Measurements from ENCODE around the gene CDC42BPA. TPM values are rescaled to one million over a fixed set of nuclear protein-coding genes. Genes with fewer than 3 reads are reported as not detected.

Gene CDC42BPA
- total and polyA plus RNA-seq, 8 donors, result 6.2 to 198 (median 64.5) TPM

DNA sequence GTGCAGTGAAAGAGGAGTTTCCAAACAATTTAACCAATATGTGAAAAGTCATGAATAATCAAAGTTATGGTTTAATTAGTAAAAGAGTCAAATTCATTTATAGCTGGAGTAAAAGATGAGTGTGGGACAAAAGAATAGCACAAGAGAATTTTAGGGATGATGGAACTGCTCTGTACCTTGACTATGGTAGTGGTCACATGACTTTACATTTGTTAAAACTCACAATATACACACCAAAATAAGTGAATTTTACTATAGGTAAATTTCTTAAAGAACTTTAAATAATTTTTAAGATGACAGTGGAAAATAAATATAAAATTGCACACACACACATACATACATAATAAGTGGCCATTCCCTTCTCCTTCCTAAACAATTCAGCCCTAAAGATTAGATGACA lies 13.6 kb downstream of the CDC42BPA start:
- intact Hi-C loops (cut with DNase I; ENCODE audit: low total_unique reads), result no loop called here
- Histone ChIP-seq H3K9me3 (no peaks in the 10 kb centered on the region), H3K4me3 (no peak overlapping the region), H3K27ac (no peak overlapping the region), H3K36me3 (no peaks in the 10 kb centered on the region), H3K27me3 (no peaks in the 10 kb centered on the region), H3K4me1 (peaks cover 10 to 60% (median 23%) of the 10 kb centered on the region in 4 donors)
- no peak for DNase-seq
- TF ChIP-seq POLR2AphosphoS5 (IDR thresholded peaks at IDR 0.05), result no peak
- no peak for TF ChIP-seq POLR2A (IDR thresholded peaks at IDR 0.05)
- no peak for TF ChIP-seq EP300 (IDR thresholded peaks at IDR 0.05)
- no peak for TF ChIP-seq CTCF (IDR thresholded peaks at IDR 0.05)

GRCh38 chr1:227303662-227304061 lies 14.6 kb downstream of the CDC42BPA start:
- Histone ChIP-seq H3K4me3 (no peak overlapping the region), H3K27ac (no peak overlapping the region), H3K27me3 (no peaks in the 10 kb centered on the region), H3K36me3 (no peaks in the 10 kb centered on the region), H3K4me1 (peaks cover 6 to 60% (median 25%) of the 10 kb centered on the region in 4 donors), H3K9me3 (no peaks in the 10 kb centered on the region)
- intact Hi-C loops (cut with DNase I; ENCODE audit: low total_unique reads), result no loop called here
- TF ChIP-seq POLR2AphosphoS5 (IDR thresholded peaks at IDR 0.05) (no peak), EP300 (IDR thresholded peaks at IDR 0.05) (no peak), POLR2A (IDR thresholded peaks at IDR 0.05) (no peak), CTCF (IDR thresholded peaks at IDR 0.05) (no peak)
- DNase-seq, result no peak

DNA sequence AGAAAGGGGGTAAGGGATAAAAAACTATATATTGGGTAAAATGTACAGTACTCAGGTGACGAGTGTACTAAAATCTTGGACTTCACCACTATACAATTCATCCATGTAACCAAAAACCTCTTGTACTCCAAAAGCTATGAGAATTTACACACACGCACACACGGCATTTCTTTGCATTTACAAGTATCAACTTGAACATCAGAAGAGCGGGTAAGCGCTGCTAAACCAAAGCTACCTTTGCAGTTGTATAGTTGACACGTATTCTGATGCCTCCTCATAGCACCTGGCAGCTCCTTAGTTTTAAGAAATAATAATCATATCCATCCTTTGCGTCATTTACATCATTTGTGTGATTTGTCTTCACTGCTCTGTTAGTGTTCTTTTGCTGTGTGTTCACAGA lies 17.6 kb downstream of the CDC42BPA start:
- TF ChIP-seq CTCF (IDR thresholded peaks at IDR 0.05) (no peak), POLR2AphosphoS5 (IDR thresholded peaks at IDR 0.05) (no peak), EP300 (IDR thresholded peaks at IDR 0.05) (no peak), POLR2A (IDR thresholded peaks at IDR 0.05) (no peak)
- intact Hi-C loops (cut with DNase I; ENCODE audit: low total_unique reads), result no loop called here
- H3K27ac ChIP-seq, result peak overlapping the region in 2 of 5 donors; percentile 61 to 62
- no peaks in the 10 kb centered on the region for H3K27me3 ChIP-seq
- H3K36me3 ChIP-seq, result no peaks in the 10 kb centered on the region
- no peak overlapping the region for H3K4me3 ChIP-seq
- DNase-seq, result no peak
- H3K9me3 ChIP-seq, result no peaks in the 10 kb centered on the region
- H3K4me1 ChIP-seq, result peaks cover 0 to 35% (median 21%) of the 10 kb centered on the region in 4 donors
- WGBS, 5 donors, result 93 to 97% (median 96%) methylated on average over 7 of the region's 7 CpGs

DNA sequence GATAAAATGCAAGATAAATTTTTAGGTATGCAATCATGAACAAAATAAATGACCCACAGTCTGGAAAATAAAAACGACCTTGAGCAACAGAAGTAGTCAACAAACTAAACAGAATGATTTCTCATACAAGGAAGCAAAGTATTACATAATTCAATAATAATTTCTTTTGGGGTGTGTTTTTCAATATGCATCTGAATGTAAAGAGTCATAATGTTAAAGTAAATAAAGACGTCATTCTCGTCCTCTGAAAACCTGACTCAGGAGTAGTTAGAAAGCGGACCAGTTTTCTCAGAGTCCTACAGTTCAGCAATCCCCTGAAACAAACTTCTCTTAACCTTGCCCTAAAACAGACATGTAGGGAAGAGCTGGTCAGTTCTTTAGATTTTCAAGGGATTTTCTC lies 18.6 kb downstream of the CDC42BPA start:
- intact Hi-C loops (cut with DNase I; ENCODE audit: low total_unique reads), result no loop called here
- WGBS, 5 donors, result 25 to 37% (median 29%) methylated on average over 4 of the region's 4 CpGs
- peak in 1 of 2 donors; percentile 77 for DNase-seq

More for the DNA sequence above, 18.6 kb downstream of the CDC42BPA start:
- Histone ChIP-seq H3K9me3 (no peaks in the 10 kb centered on the region), H3K36me3 (no peaks in the 10 kb centered on the region), H3K27ac (peak overlapping the region in 4 of 5 donors; percentile 53 to 62 (median 60)), H3K27me3 (no peaks in the 10 kb centered on the region), H3K4me1 (peaks cover 0 to 31% (median 22%) of the 10 kb centered on the region in 4 donors), H3K4me3 (no peak overlapping the region)
- TF ChIP-seq POLR2AphosphoS5 (IDR thresholded peaks at IDR 0.05) (no peak), POLR2A (IDR thresholded peaks at IDR 0.05) (no peak), CTCF (IDR thresholded peaks at IDR 0.05) (no peak), EP300 (IDR thresholded peaks at IDR 0.05) (no peak)

Measured in stomach (tissue), 9 donors.